ENCODE data around the gene MRAP2. TPM values are rescaled to one million over a fixed set of nuclear protein-coding genes. Genes with fewer than 3 reads are reported as not detected.

MRAP2 gene
- total and polyA plus RNA-seq, 2 experiments from 2014 or later: 6.1 to 13.5 TPM

DNA sequence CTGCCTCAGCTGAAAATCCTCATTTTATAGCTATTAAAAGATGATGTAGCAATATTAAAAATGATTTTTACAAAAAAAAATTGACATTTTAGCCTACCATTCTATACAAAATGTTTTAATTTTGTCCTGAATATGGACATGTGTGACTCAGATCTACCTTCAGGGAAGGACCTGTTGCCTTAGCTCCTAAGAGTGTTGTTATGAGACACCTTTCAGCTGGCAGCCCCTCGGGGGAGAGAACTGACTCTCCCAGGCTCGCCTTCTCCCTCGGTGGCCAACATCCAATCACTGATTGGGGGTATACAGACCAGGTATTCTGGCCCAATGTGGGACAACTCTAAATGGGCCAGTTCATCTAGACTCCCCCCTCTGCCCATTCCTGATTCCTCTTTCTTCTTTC is 32.5 kb upstream of the MRAP2 start:
- no peak overlapping the region for H3K4me3 ChIP-seq
- TF ChIP-seq ZNF114 (CRISPR knock-in tag; IDR thresholded peaks at IDR 0.05): no peak
- no peak for TF ChIP-seq ZNF331 (CRISPR knock-in tag; IDR thresholded peaks at IDR 0.05; ENCODE audit: low read depth)
- no peak for TF ChIP-seq JUNB (IDR thresholded peaks at IDR 0.05; ENCODE audit: unreplicated experiment)
- TF ChIP-seq STAT1 (IDR thresholded peaks at IDR 0.05; ENCODE audit: unreplicated experiment): no peak
- no peak for TF ChIP-seq EZH2 (IDR thresholded peaks at IDR 0.05; ENCODE audit: low read depth, unreplicated experiment)
- no peak for ATAC-seq

GRCh38 chr6:84002226-84002625 is 31.3 kb upstream of the MRAP2 start:
- Histone ChIP-seq H3K9me2 (ENCODE audit: insufficient read depth) (0 out of 2 replicates have a peak, but pooled peaks cover 4% of the 10 kb centered on the region), H4K20me1 (replicated peaks; ENCODE audit: insufficient read depth) (no peaks in the 10 kb centered on the region), H3K4me1 (ENCODE audit: insufficient read depth) (peaks cover 10% of the 10 kb centered on the region; the same call in 1 of the 2 replicates), H3K27me3 (ENCODE audit: insufficient read depth) (no peaks in the 10 kb centered on the region), H3F3A (replicated peaks; ENCODE audit: low read depth) (no peaks in the 10 kb centered on the region), H3K36me3 (ENCODE audit: insufficient read depth) (no peaks in the 10 kb centered on the region), H2AFZ (peak overlapping the region; percentile 90), H3K4me3 (no peak overlapping the region), H3K79me2 (replicated peaks; ENCODE audit: insufficient read depth) (no peaks in the 10 kb centered on the region), H3K27ac (ENCODE audit: low read depth) (no peak overlapping the region), H3K4me2 (no peak overlapping the region)
- no peak overlapping the region for H3K4me3 Mint-ChIP-seq
- H3K9me3 Mint-ChIP-seq: peaks cover under 1% of the 10 kb centered on the region; the same call in 1 of the 3 replicates
- peaks cover 21% of the 10 kb centered on the region for H3K4me1 Mint-ChIP-seq
- peaks cover 1% of the 10 kb centered on the region for H3K27me3 Mint-ChIP-seq (ENCODE audit: insufficient read depth, low read depth, poor library complexity)
- peaks cover 1% of the 10 kb centered on the region; the same call in 1 of the 3 replicates for H3K36me3 Mint-ChIP-seq (ENCODE audit: low read depth)
- ATAC-seq (no peak), DNase-seq (ENCODE audit: low spot score) (no peak)
- no peak overlapping the region for H3K27ac Mint-ChIP-seq
- TF ChIP-seq CTCF (conservative IDR thresholded peaks at IDR 0.05; ENCODE audit: low read depth in 2 of 2) (no peak), JUNB (IDR thresholded peaks at IDR 0.05; ENCODE audit: unreplicated experiment) (no peak), STAT1 (IDR thresholded peaks at IDR 0.05; ENCODE audit: unreplicated experiment) (no peak), POLR2AphosphoS5 (IDR thresholded peaks at IDR 0.05; ENCODE audit: low read depth) (no peak), EZH2 (IDR thresholded peaks at IDR 0.05; ENCODE audit: low read depth, unreplicated experiment) (no peak), CREB1 (CRISPR knock-in tag; IDR thresholded peaks at IDR 0.05; ENCODE audit: low read depth) (no peak), ZNF331 (CRISPR knock-in tag; IDR thresholded peaks at IDR 0.05; ENCODE audit: low read depth) (no peak), ETS1 (IDR thresholded peaks at IDR 0.05) (no peak)
- TF ChIP-seq, protein P1, sequence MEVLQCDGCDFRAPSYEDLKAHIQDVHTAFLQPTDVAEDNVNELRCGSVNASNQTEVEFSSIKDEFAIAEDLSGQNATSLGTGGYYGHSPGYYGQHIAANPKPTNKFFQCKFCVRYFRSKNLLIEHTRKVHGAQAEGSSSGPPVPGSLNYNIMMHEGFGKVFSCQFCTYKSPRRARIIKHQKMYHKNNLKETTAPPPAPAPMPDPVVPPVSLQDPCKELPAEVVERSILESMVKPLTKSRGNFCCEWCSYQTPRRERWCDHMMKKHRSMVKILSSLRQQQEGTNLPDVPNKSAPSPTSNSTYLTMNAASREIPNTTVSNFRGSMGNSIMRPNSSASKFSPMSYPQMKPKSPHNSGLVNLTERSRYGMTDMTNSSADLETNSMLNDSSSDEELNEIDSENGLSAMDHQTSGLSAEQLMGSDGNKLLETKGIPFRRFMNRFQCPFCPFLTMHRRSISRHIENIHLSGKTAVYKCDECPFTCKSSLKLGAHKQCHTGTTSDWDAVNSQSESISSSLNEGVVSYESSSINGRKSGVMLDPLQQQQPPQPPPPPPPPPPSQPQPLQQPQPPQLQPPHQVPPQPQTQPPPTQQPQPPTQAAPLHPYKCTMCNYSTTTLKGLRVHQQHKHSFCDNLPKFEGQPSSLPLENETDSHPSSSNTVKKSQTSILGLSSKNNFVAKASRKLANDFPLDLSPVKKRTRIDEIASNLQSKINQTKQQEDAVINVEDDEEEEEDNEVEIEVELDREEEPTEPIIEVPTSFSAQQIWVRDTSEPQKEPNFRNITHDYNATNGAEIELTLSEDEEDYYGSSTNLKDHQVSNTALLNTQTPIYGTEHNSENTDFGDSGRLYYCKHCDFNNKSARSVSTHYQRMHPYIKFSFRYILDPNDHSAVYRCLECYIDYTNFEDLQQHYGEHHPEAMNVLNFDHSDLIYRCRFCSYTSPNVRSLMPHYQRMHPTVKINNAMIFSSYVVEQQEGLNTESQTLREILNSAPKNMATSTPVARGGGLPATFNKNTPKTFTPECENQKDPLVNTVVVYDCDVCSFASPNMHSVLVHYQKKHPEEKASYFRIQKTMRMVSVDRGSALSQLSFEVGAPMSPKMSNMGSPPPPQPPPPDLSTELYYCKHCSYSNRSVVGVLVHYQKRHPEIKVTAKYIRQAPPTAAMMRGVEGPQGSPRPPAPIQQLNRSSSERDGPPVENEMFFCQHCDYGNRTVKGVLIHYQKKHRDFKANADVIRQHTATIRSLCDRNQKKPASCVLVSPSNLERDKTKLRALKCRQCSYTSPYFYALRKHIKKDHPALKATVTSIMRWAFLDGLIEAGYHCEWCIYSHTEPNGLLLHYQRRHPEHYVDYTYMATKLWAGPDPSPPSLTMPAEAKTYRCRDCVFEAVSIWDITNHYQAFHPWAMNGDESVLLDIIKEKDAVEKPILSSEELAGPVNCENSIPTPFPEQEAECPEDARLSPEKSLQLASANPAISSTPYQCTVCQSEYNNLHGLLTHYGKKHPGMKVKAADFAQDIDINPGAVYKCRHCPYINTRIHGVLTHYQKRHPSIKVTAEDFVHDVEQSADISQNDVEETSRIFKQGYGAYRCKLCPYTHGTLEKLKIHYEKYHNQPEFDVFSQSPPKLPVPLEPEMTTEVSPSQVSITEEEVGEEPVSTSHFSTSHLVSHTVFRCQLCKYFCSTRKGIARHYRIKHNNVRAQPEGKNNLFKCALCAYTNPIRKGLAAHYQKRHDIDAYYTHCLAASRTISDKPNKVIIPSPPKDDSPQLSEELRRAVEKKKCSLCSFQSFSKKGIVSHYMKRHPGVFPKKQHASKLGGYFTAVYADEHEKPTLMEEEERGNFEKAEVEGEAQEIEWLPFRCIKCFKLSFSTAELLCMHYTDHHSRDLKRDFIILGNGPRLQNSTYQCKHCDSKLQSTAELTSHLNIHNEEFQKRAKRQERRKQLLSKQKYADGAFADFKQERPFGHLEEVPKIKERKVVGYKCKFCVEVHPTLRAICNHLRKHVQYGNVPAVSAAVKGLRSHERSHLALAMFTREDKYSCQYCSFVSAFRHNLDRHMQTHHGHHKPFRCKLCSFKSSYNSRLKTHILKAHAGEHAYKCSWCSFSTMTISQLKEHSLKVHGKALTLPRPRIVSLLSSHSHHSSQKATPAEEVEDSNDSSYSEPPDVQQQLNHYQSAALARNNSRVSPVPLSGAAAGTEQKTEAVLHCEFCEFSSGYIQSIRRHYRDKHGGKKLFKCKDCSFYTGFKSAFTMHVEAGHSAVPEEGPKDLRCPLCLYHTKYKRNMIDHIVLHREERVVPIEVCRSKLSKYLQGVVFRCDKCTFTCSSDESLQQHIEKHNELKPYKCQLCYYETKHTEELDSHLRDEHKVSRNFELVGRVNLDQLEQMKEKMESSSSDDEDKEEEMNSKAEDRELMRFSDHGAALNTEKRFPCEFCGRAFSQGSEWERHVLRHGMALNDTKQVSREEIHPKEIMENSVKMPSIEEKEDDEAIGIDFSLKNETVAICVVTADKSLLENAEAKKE (CRISPR knock-in tag; IDR thresholded peaks at IDR 0.05): no peak

More for the DNA sequence above, 32.5 kb upstream of the MRAP2 start:
- no peaks in the 10 kb centered on the region for H3K27me3 ChIP-seq (ENCODE audit: insufficient read depth)
- DNase-seq (ENCODE audit: low spot score): no peak
- H3K4me3 Mint-ChIP-seq: no peak overlapping the region
- H3K36me3 Mint-ChIP-seq (ENCODE audit: low read depth): peaks cover 8% of the 10 kb centered on the region
- H3K36me3 ChIP-seq (ENCODE audit: insufficient read depth): no peaks in the 10 kb centered on the region
- no peaks in the 10 kb centered on the region for H3K79me2 ChIP-seq (replicated peaks; ENCODE audit: insufficient read depth)
- H2AFZ ChIP-seq: no peak overlapping the region
- no peak overlapping the region for H3K4me2 ChIP-seq
- 0 out of 2 replicates have a peak, but pooled peaks cover 7% of the 10 kb centered on the region for H3K9me2 ChIP-seq (ENCODE audit: insufficient read depth)
- H3K27ac Mint-ChIP-seq: no peak overlapping the region
- peaks cover 21% of the 10 kb centered on the region for H3K4me1 Mint-ChIP-seq
- peaks cover 6% of the 10 kb centered on the region for H3K9me3 Mint-ChIP-seq
- no peak overlapping the region for H3K27ac ChIP-seq (ENCODE audit: low read depth)
- H3K4me1 ChIP-seq (ENCODE audit: insufficient read depth): peaks cover 10% of the 10 kb centered on the region; the same call in 1 of the 2 replicates
- H3K27me3 Mint-ChIP-seq (ENCODE audit: insufficient read depth, low read depth, poor library complexity): peaks cover 1% of the 10 kb centered on the region
- H4K20me1 ChIP-seq (replicated peaks; ENCODE audit: insufficient read depth): no peaks in the 10 kb centered on the region
- H3F3A ChIP-seq (replicated peaks; ENCODE audit: low read depth): no peaks in the 10 kb centered on the region

Data from GM23338 (cell line).